Muscle of leg (tissue), 11 donors: ENCODE results near the gene DNAJC1. TPM values are rescaled to one million over a fixed set of nuclear protein-coding genes. Genes with fewer than 3 reads are reported as not detected.
"Not testable (repeated sequence)": the region's sequence is repeated elsewhere in the genome, so short reads cannot be mapped to it uniquely, and the experiment has no call there.

Experiments
- DNase-seq: peaks from one replicate; pipeline ENCODE4 v3.0.0; 2013
- H3K27ac ChIP-seq: one replicate; pipeline ENCODE4 v1.5.1; 2013; ENCODE audit warnings: mild to moderate bottlenecking, low read length, control low read depth
- H3K27me3 ChIP-seq: one replicate; pipeline ENCODE4 v1.6.1; 2013; ENCODE audit warnings: low read length; ENCODE audit not compliant: control insufficient read depth, insufficient read depth
- H3K36me3 ChIP-seq: one replicate; pipeline ENCODE4 v1.6.1; 2013; ENCODE audit warnings: low read length; ENCODE audit not compliant: control insufficient read depth, insufficient read depth
- H3K4me1 ChIP-seq: one replicate; pipeline ENCODE4 v1.6.1; 2013; ENCODE audit warnings: low read length; ENCODE audit not compliant: control insufficient read depth, insufficient read depth
- H3K4me3 ChIP-seq: one replicate; pipeline ENCODE4 v1.5.1; 2013; ENCODE audit warnings: low read length, control low read depth
- H3K9me3 ChIP-seq: replicated peaks from 2 replicates; pipeline ENCODE4 v1.6.1; 2013; ENCODE audit warnings: low read depth, low read length; ENCODE audit not compliant: control insufficient read depth
- WGBS: methylation state at CpG from one replicate; pipeline ENCODE4 v1.1.5; 2013; ENCODE audit warnings: missing lambda C conversion rate; ENCODE audit not compliant: insufficient coverage; 5-methylcytosine and 5-hydroxymethylcytosine counted together
- polyA plus RNA-seq, 8 donors: library from polyadenylated mRNA; unstranded; fragments of 120-200 nt; gene quantifications; one replicate each; pipeline versions ENCODE4 v1.2.1 to v1.2.3, GENCODE V29; 2013; ENCODE audit warnings: inconsistent platforms in 1 of 8, low replicate concordance in 1 of 8; ENCODE audit not compliant: insufficient read length in 8 of 8, insufficient read depth in 1 of 8
- total RNA-seq: library from RNA; stranded (reverse); fragments of 120-200 nt; gene quantifications from one replicate; pipeline ENCODE4 v1.2.4, GENCODE V29; 2013

Gene DNAJC1
- total and polyA plus RNA-seq, 9 donors, result 11.5 to 19.6 (median 12.8) TPM

DNA sequence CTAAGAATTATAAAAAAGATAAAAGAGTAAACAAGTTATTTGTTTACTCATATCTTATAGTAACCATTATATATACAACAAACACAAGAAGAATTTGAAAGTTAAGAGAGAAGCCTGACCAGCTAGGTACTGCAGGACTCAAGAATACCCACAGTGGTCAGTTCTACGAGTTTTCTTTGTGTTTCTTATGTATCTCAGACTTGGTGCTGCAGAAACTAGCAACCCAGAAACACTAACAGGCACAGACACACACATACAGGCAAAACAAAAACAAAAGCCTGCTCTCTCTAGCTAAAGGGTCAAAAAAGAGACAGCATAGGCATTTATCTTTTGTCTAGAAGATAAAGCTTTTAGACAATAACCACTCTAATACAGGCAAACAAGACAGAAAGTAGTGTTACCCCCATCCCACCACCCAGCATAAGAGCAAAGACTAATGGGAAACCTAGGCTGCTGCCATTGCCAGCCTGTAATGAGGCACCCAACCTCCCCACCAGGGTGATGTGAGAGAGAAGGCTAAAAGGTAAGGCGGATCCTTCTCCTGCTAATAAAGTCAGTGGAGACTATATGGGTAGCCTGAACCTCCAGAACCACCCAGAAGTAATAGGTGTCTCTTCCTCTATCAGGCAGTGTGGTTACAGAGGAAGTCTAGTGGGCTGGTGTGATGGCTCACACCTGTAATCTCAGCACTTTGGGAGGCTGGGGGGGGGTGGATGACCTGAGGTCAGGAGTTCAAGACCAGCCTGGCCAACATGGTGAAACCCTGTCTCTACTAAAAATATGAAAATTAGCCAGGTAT lies 113.9 kb downstream of the DNAJC1 start:
- Histone ChIP-seq H3K4me1 (no peaks in the 10 kb centered on the region), H3K36me3 (no peaks in the 10 kb centered on the region), H3K9me3 (peaks cover 22% of the 10 kb centered on the region), H3K27ac (no peak overlapping the region), H3K4me3 (no peak overlapping the region), H3K27me3 (no peaks in the 10 kb centered on the region)
- DNase-seq, result no peak
- WGBS, result no CpG with 5 or more reads among the region's 2 CpGs

DNA sequence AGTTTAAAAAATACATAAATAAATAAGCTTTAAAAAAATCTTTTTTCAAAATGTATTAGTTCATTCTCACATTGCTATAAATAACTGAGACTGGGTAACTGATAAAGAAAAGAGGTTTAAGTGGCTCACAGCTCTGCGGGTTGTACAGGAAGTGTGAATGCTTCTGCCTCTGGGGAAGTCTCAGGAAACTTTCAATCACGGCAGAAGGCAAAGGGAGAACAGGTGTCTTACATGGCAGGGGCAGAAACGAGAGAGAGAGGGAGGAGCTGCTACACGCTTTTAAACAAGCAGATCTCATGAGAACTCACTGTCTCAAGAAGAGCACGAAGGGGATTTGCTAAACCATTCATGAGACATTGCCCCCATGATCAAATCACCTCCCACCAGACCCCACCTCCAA lies 114.6 kb downstream of the DNAJC1 start:
- Histone ChIP-seq H3K4me3 (no peak overlapping the region), H3K27ac (no peak overlapping the region), H3K36me3 (no peaks in the 10 kb centered on the region), H3K9me3 (peaks cover 22% of the 10 kb centered on the region), H3K4me1 (no peaks in the 10 kb centered on the region), H3K27me3 (no peaks in the 10 kb centered on the region)
- no peak for DNase-seq
- 60% methylated on average over 1 of the region's 5 CpGs for WGBS

DNA sequence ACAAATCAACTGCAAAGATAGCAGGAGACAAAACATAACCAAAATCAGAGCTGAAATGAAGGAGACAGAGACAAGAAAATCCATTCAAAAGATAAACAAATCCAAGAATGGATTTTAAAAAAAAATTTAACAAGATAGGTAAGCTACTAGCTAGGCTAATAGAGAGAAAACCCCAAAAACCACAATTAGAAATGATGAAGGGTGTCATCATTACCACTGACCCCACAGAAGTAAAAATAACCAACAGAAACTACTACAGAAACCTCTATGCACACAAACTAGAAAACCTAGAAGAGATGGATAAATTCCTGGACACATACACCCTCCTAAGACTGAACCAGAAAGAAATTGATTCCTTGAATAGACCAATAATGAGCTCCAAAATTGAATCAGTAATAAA lies 117.6 kb downstream of the DNAJC1 start:
- DNase-seq, result no peak

DNA sequence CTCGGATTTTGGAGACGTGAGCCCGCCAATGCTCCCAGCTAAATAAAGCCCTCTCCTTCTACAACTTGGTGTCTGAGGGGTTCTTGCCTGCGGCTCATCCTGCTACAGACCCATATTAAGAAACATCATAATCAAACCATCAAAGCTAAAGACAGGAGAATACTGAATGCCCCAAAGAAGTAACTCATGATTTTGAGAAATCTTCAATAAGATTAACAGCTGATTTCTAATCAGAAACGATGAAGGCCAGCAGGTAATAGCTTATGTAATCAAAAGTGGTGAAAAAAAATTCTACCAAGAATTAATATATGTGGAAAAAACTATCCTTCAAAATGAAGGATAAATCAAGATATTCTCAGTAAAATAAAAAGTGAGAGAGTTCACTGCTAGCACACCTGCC lies 130.3 kb downstream of the DNAJC1 start:
- no peak for DNase-seq
- no peak overlapping the region for H3K27ac ChIP-seq
- H3K9me3 ChIP-seq, result peaks cover 12% of the 10 kb centered on the region
- no peaks in the 10 kb centered on the region for H3K4me1 ChIP-seq
- 100% methylated on average over 1 of the region's 5 CpGs for WGBS
- H3K36me3 ChIP-seq, result no peaks in the 10 kb centered on the region
- H3K27me3 ChIP-seq, result no peaks in the 10 kb centered on the region
- H3K4me3 ChIP-seq, result no peak overlapping the region

More for the DNA sequence above, 117.6 kb downstream of the DNAJC1 start:
- H3K4me3 ChIP-seq, result no peak overlapping the region
- no peak overlapping the region for H3K27ac ChIP-seq
- no peaks in the 10 kb centered on the region for H3K27me3 ChIP-seq
- H3K36me3 ChIP-seq, result no peaks in the 10 kb centered on the region
- H3K9me3 ChIP-seq, result peaks cover 11% of the 10 kb centered on the region
- no peaks in the 10 kb centered on the region for H3K4me1 ChIP-seq

DNA sequence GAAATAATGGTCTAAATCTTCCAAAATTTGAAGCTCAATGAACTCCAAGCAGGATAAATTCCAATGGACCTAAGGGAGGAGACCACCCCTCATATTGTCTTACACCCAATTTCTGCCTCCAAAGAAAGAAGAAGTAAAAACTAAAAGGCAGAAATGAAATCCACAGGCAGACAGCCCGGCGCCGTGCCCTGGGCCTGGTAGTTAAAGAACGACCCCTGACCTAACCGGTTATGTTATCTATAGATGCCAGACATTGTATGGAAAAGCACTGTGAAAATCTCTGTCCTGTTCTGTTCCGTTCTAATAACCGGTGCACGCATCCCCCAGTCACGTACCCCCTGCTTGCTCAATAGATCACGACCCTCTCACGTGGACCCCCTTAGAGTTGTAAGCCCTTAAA lies 130.8 kb downstream of the DNAJC1 start:
- H3K27me3 ChIP-seq, H3K27ac ChIP-seq, H3K36me3 ChIP-seq, DNase-seq, H3K4me3 ChIP-seq, H3K4me1 ChIP-seq: not testable (repeated sequence)
- 96% methylated on average over 11 of the region's 11 CpGs for WGBS
- peaks cover 12% of the 10 kb centered on the region for H3K9me3 ChIP-seq

DNA sequence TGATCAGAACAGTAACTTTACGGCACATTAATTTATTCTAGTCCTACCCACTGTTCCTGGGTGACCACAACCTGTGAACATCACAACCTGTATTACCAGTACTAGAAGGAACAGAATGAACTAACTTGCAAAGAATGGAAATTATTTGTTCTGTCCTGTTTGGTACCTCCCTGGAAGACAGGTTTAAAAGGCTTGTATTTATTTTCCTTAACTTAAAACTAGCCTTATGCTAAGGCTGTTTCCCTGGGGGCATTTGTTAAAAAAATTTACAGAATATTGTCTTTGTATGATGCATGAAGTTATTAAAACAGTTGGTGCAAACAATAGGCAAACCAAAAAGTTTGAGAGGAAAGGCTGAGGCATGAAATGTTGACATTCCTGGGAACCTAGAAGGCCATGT lies 132.7 kb downstream of the DNAJC1 start:
- WGBS, result no CpG with 5 or more reads among the region's 1 CpG
- Histone ChIP-seq H3K36me3 (no peaks in the 10 kb centered on the region), H3K9me3 (peaks cover 16% of the 10 kb centered on the region), H3K27ac (no peak overlapping the region), H3K4me1 (no peaks in the 10 kb centered on the region), H3K4me3 (no peak overlapping the region), H3K27me3 (no peaks in the 10 kb centered on the region)
- no peak for DNase-seq

DNA sequence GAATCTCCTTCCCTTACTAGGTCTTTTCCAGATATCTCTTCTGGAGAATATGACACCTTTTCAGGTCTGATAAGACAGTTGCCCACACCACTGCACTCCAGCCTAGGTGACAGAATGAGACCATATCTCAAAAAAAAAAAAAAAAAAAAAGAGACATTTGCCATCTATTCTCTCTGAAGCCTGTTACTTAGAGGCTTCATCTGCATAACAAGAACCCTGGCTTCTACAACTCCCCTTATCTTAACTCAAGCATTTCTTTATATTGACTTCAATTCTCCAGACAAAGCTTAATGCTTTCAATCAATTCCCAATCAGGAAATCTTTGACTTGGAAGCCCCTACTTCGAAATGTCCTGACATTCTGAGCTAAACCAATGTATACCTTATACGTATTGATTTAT lies 134.4 kb downstream of the DNAJC1 start:
- DNase-seq, H3K36me3 ChIP-seq, H3K27ac ChIP-seq, H3K27me3 ChIP-seq, H3K4me1 ChIP-seq, H3K4me3 ChIP-seq: not testable (repeated sequence)
- peaks cover 14% of the 10 kb centered on the region for H3K9me3 ChIP-seq
- 92% methylated on average over 2 of the region's 2 CpGs for WGBS

DNA sequence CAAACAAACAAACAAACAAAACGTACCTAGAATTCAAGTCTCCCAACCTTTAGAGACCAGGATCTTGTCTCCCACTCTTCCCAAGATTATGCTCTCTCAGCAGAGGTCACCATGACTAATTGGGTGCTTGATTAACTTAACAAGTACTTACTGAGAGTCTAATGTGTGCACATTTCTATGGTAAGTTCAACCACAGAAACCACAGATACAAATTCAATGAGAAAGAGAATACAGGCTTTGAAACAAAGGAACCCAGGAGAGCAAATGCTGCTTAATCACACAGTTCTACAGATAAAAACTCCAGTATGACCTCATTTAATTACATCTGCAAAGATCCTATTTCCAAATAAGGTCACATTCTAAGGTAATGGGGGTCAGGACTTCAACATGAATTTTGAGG lies 142.8 kb downstream of the DNAJC1 start:
- WGBS, result 60% methylated on average over 1 of the region's 1 CpG
- Histone ChIP-seq H3K9me3 (no peaks in the 10 kb centered on the region), H3K4me3 (no peak overlapping the region), H3K36me3 (no peaks in the 10 kb centered on the region), H3K4me1 (no peaks in the 10 kb centered on the region), H3K27ac (no peak overlapping the region), H3K27me3 (no peaks in the 10 kb centered on the region)
- no peak for DNase-seq

DNA sequence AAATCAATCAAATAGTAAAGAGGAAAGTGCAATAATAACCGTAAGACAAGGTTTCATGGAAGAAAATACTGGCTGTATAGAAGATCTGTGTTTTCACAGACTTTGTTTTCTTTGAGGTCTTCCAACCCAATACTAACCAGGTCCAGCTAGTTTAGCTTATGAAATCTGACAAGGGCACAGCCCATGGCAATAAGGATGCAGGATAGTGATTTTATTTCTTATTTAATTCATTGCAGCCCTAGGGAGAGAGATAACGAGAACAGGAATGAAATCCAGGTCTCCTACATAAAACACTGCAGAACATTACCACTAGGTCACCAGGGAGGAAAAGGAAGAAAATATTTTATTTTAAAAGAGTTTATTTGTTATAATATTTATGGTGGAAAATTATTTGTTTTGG lies 145.1 kb downstream of the DNAJC1 start:
- WGBS, result no CpG with 5 or more reads among the region's 2 CpGs
- H3K27ac ChIP-seq, result no peak overlapping the region
- H3K9me3 ChIP-seq, result no peaks in the 10 kb centered on the region
- H3K4me1 ChIP-seq, result no peaks in the 10 kb centered on the region
- no peaks in the 10 kb centered on the region for H3K27me3 ChIP-seq
- no peak overlapping the region for H3K4me3 ChIP-seq
- H3K36me3 ChIP-seq, result no peaks in the 10 kb centered on the region
- no peak for DNase-seq

DNA sequence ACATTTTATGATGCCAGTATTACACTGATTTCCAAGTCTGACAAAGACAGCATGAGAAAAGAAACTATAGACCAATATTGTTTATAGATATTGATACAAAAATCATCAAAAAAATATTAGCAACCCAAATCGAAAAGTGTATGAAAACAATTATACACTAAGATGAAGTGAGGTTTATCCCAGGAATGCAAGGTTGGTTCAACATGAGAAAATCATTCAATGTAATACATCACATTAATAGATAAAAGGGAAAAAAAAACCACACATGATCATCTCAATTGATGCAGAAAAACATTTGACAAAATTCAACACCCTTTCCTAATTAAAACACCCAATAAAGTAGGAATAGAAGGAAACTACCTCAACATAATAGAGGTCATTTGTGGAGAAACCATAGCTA lies 153.9 kb downstream of the DNAJC1 start:
- Histone ChIP-seq H3K4me3 (no peak overlapping the region), H3K4me1 (no peaks in the 10 kb centered on the region), H3K27ac (no peak overlapping the region), H3K9me3 (peaks cover 15% of the 10 kb centered on the region), H3K27me3 (no peaks in the 10 kb centered on the region), H3K36me3 (no peaks in the 10 kb centered on the region)
- no peak for DNase-seq
- WGBS, result no CpG with 5 or more reads among the region's 1 CpG

DNA sequence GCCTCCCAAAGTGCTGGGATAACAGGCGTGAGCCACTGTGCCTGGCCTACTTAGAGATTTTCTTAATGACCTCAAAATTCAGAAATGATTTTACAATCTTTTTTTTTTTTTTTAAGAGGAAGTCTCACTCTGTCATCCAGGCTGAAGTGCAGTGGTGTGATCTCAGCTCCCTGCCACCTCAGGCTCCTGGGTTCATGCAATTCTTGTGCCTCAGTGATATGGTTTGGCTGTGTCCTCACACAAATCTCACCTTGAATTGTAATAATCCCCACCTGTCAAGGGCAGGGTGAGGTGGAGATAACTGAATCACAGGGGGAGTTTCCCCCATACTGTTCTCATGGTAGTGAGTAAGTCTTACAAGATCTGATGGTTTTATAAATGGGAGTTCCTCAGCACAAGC lies 159.9 kb downstream of the DNAJC1 start:
- Histone ChIP-seq H3K4me1 (no peaks in the 10 kb centered on the region), H3K36me3 (no peaks in the 10 kb centered on the region), H3K9me3 (peaks cover 3% of the 10 kb centered on the region), H3K27ac (no peak overlapping the region), H3K4me3 (no peak overlapping the region), H3K27me3 (no peaks in the 10 kb centered on the region)
- WGBS, result no CpG with 5 or more reads among the region's 1 CpG
- DNase-seq, result no peak
